HepG2 (cell line): Measurements from ENCODE around the gene CCL5. TPM values are rescaled to one million over a fixed set of nuclear protein-coding genes. Genes with fewer than 3 reads are reported as not detected.
A peak's percentile ranks its signal among the peaks of the same experiment; 100 is the strongest.

ENCODE experiments used
- ATAC-seq: fragments of 200-7000 bp; cut with Tn5 transposase; 3 replicates; pipeline ENCODE4 v1.9.1; 2020; ENCODE audit warnings: mild to moderate bottlenecking, moderate library complexity
- BruUV-seq: library from RNA; stranded (reverse); fragments of 400-500 nt; replicated peaks from 2 replicates; lab custom pipeline; 2021; lab: Mats Ljungman, UMichigan
- CTCF ChIA-PET: fragments of 300-600 bp; formaldehyde crosslinking; extraction: SDS; loops from one replicate; lab custom pipeline; 2021; ENCODE audit warnings: low total read pairs, inconsistent platforms, low intra/inter-chr PET ratio; lab: Yijun Ruan, JAX
- POLR2A ChIA-PET: fragments of 350-600 bp; sonication (Branson Sonifier 250); formaldehyde crosslinking; loops from one replicate; lab custom pipeline; 2020; ENCODE audit warnings: antibody characterized with exemption, inconsistent platforms; lab: Yijun Ruan, JAX
- DNase-seq: peaks from one replicate; pipeline ENCODE4 v3.0.0-alpha.2; 2015; ENCODE audit warnings: low spot score
- FAIRE-seq: peaks from 3 replicates; lab custom pipeline; 2011; peaks lifted over from hg19 to GRCh38; lab: Jason Lieb, UNC
- H2AFZ ChIP-seq: one replicate; pipeline ENCODE4 v1.6.1; 2011; ENCODE audit warnings: low read length, inconsistent platforms
- H3K27ac ChIP-seq: fragments of 300-600 bp; 3 replicates; pipeline ENCODE4 v1.8.0; 2011; ENCODE audit warnings: mixed run types, mild to moderate bottlenecking, mixed read lengths, low read length, inconsistent platforms; ENCODE audit not compliant: insufficient read depth; ENCODE audit errors: extremely low read length
- H3K27me3 ChIP-seq, 2 experiments: fragments of 200-600 bp in 1 of 2; 2 replicates in 1 of 2; 3 replicates in 1 of 2; pipeline versions ENCODE4 v1.6.0 to v1.8.0; 2011; ENCODE audit warnings: low read length in 2 of 2, mild to moderate bottlenecking in 2 of 2, moderate library complexity in 2 of 2, inconsistent platforms in 1 of 2; ENCODE audit not compliant: insufficient read depth in 2 of 2, control insufficient read depth in 1 of 2
- H3K36me3 ChIP-seq, 2 experiments: fragments of 200-600 bp in 1 of 2; replicated peaks in 1 of 2; 2 replicates in 1 of 2; 3 replicates in 1 of 2; pipeline versions ENCODE4 v1.5.1 to v1.8.0; 2011; ENCODE audit warnings: low read length in 2 of 2, inconsistent platforms in 1 of 2; ENCODE audit not compliant: insufficient read depth in 2 of 2, control insufficient read depth in 1 of 2
- H3K4me1 ChIP-seq: 2 replicates; pipeline ENCODE4 v1.5.1; 2012; ENCODE audit warnings: low read length, inconsistent platforms; ENCODE audit not compliant: insufficient read depth
- H3K4me2 ChIP-seq: 2 replicates; pipeline ENCODE4 v1.6.0; 2011; ENCODE audit warnings: low read depth, low read length, inconsistent platforms
- H3K4me3 ChIP-seq, 3 experiments: fragments of 200-600 bp in 1 of 3; sonication (generic), shearing (Covaris generic) in 1 of 3; replicated peaks in 1 of 3; 2 replicates each; pipeline ENCODE4 v1.5.1; 2011 to 2016; ENCODE audit warnings: low read length in 3 of 3, inconsistent platforms in 2 of 3, low read depth in 2 of 3, mild to moderate bottlenecking in 2 of 3, control low read depth in 1 of 3, mixed read lengths in 1 of 3; ENCODE audit not compliant: insufficient read depth in 1 of 3
- H3K79me2 ChIP-seq: one replicate; pipeline ENCODE4 v1.6.1; 2011; ENCODE audit warnings: low read length, inconsistent platforms; ENCODE audit not compliant: insufficient read depth
- H3K9ac ChIP-seq: 2 replicates; pipeline ENCODE4 v1.6.0; 2011; ENCODE audit warnings: mild to moderate bottlenecking, low read depth, low read length, inconsistent platforms; ENCODE audit not compliant: insufficient read depth
- H3K9me3 ChIP-seq: 2 replicates; pipeline ENCODE4 v1.5.1; 2012; ENCODE audit warnings: mild to moderate bottlenecking, low read length
- H4K20me1 ChIP-seq: 2 replicates; pipeline ENCODE4 v1.6.0; 2011; ENCODE audit warnings: inconsistent platforms, mild to moderate bottlenecking, low read length, moderate library complexity; ENCODE audit not compliant: insufficient read depth
- CREM ChIP-seq, 2 experiments: sonication (generic) in 1 of 2; formaldehyde crosslinking in 1 of 2; IDR thresholded peaks; 2 replicates each; pipeline versions ENCODE4 v1.4.0 to v1.6.1; 2016 to 2020; ENCODE audit warnings: antibody characterized with exemption in 1 of 2, mild to moderate bottlenecking in 1 of 2, missing genetic modification reagents in 1 of 2
- FOXA3 ChIP-seq: IDR thresholded peaks from 2 replicates; pipeline ENCODE4 v1.6.1; 2016; ENCODE audit warnings: missing genetic modification reagents, missing compliant biosample characterization
- HNF4A ChIP-seq: sonication (generic); formaldehyde crosslinking; IDR thresholded peaks from 2 replicates; pipeline ENCODE4 v1.4.0; 2020; ENCODE audit warnings: missing genetic modification reagents
- HNF4G ChIP-seq, 2 experiments: sonication (generic) in 1 of 2; formaldehyde crosslinking in 1 of 2; IDR thresholded peaks; 2 replicates each; pipeline versions ENCODE4 v1.4.0 to v1.6.1; 2011 to 2020; ENCODE audit warnings: borderline replicate concordance in 2 of 2, low read depth in 2 of 2, mild to moderate bottlenecking in 2 of 2, low read length in 1 of 2, missing genetic modification reagents in 1 of 2, moderate library complexity in 1 of 2
- NR2F6 ChIP-seq, 2 experiments: IDR thresholded peaks; 2 replicates each; pipeline ENCODE4 v1.6.1; 2016; ENCODE audit warnings: antibody characterized with exemption in 1 of 2, mild to moderate bottlenecking in 1 of 2
- RARA ChIP-seq: IDR thresholded peaks from 2 replicates; pipeline ENCODE4 v1.6.1; 2016; ENCODE audit warnings: missing genetic modification reagents, missing compliant biosample characterization
- WGBS: methylation state at CpG from one replicate; pipeline ENCODE4 v1.1.6; 2017; ENCODE audit warnings: low lambda C conversion rate; 5-methylcytosine and 5-hydroxymethylcytosine counted together
- in situ Hi-C: cut with HindIII; loops from 2 replicates; pipeline ENCODE4 v1.10.0; 2017; ENCODE audit warnings: low pct_unique_long_range_greater_than_20kb; ENCODE audit not compliant: extremely low pct_ligation_motif_present
- intact Hi-C: fragments of 100-400 bp; cut with micrococcal nuclease; formaldehyde crosslinking; loops from one replicate; pipeline ENCODE4 v1.10.0; 2022; ENCODE audit not compliant: unreplicated experiment
- polyA plus RNA-seq, 8 experiments: library from polyadenylated mRNA; depleted of rRNA in 3 of 8; stranded (reverse) in 7 of 8; unstranded in 1 of 8; fragments of >200 nt; fragmentation: Illumina TruSeq in 4 of 8; extraction: Trizol in 4 of 8; gene quantifications; 2 replicates each; pipeline versions ENCODE4 v1.2.1 to v1.2.3, GENCODE V29; 2011 to 2016; ENCODE audit warnings: low read depth in 4 of 8, missing spikeins in 1 of 8, mixed read lengths in 1 of 8; ENCODE audit not compliant: insufficient read depth in 1 of 8
- total RNA-seq, 5 experiments: library from RNA; depleted of rRNA; stranded (reverse); fragments of >200 nt; fragmentation: Illumina TruSeq; extraction: Trizol; gene quantifications; 2 replicates each; pipeline ENCODE4 v1.2.3, GENCODE V29; 2016; ENCODE audit warnings: low read depth in 1 of 5

The CCL5 gene
- total and polyA plus RNA-seq, 2 of the 13 experiments (the other 11 are each of a cell fraction or from before 2014, with no cell fraction given), result 0.13 to 0.29 TPM

DNA sequence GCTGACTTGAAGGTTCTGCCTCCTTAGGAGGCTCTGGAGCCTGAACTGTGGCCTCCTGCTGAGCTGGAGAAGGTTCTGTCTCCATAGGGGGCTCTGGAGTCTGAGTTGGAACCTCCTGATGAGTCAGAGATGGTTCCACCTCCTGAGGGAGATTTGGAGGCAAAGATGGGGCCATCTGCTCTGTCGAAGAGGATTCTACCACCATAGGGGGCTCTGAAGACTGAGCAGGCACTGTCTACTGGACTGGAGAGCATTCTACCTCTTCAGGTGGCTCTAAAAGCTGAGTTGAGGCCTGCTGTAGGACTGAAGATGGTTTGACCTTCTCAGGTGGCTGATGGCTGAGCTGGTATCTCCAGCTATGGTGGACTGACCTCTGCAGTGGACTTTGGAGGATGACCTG is 34.2 kb upstream of the CCL5 start:
- no peaks in the 10 kb centered on the region for H3K9me3 ChIP-seq
- no CpG with 5 or more reads among the region's 1 CpG for WGBS
- intact Hi-C loops (no loop called here), in situ Hi-C loops (no loop called here)
- no peak overlapping the region for H2AFZ ChIP-seq
- H3K4me1 ChIP-seq, result peaks cover 34% of the 10 kb centered on the region
- H3K36me3 ChIP-seq, result no peaks in the 10 kb centered on the region
- FAIRE-seq (no peak), ATAC-seq (no peak; the same call in 2 of the 3 replicates), DNase-seq (no peak)
- no peak overlapping the region for H3K9ac ChIP-seq
- no peaks in the 10 kb centered on the region for H4K20me1 ChIP-seq
- no peak for TF ChIP-seq HNF4A (CRISPR knock-in tag)
- CTCF ChIA-PET, result no interaction called here
- no peaks in the 10 kb centered on the region for H3K27me3 ChIP-seq
- POLR2A ChIA-PET, result interaction anchor here (1.2 kb wide), 1 partner anchor 106 kb away, joined by 3 read pairs; the partner anchor contains the start of gene TAF15
- no peak overlapping the region for H3K27ac ChIP-seq
- no peak overlapping the region for H3K4me3 ChIP-seq
- H3K4me2 ChIP-seq, result no peak overlapping the region
- no TSS peak for BruUV-seq
- H3K79me2 ChIP-seq, result no peaks in the 10 kb centered on the region

DNA sequence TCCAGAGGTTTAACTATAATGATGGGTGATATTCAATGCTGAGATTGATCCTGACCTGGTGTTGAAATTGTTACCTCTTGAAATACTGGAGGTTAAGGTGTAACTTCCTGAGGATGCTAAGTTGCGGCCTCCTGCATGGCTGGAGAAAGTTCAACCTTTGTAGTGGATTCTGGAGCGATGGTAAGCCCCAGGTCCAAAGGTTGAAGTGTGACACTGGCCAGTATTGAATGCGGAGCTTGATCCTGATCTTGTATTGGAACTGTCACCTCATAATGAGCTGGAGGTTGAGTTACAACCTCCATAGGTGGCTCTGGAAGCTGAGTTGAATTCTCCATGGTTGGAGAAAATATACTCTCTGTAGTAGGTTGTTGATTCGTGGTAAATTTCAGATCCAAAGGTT is 33.4 kb upstream of the CCL5 start:
- no peaks in the 10 kb centered on the region for H3K36me3 ChIP-seq
- in situ Hi-C loops (no loop called here), intact Hi-C loops (no loop called here)
- no peaks in the 10 kb centered on the region for H3K9me3 ChIP-seq
- CTCF ChIA-PET, result no interaction called here
- no peak overlapping the region for H3K9ac ChIP-seq
- DNase-seq (no peak), FAIRE-seq (no peak), ATAC-seq (peak; percentile 48; the same call in 1 of the 3 replicates)
- no peak overlapping the region for H3K4me2 ChIP-seq
- no peak overlapping the region for H3K4me3 ChIP-seq
- 5% methylated on average over 4 of the region's 4 CpGs for WGBS
- TF ChIP-seq CREM (IDR thresholded peaks at IDR 0.05) (no peak), CREM (CRISPR knock-in tag; IDR thresholded peaks at IDR 0.05) (no peak), HNF4G (IDR thresholded peaks at IDR 0.05; ENCODE audit: borderline replicate concordance, low read depth, low read length) (peak; percentile 45; the same call in 1 of the 2 replicates), HNF4G (CRISPR knock-in tag; IDR thresholded peaks at IDR 0.05; ENCODE audit: borderline replicate concordance, low read depth) (no peak), RARA (CRISPR knock-in tag) (peak; percentile 21; the same call in 1 of the 2 replicates), NR2F6 (IDR thresholded peaks at IDR 0.05) (0 out of 2 replicates have a peak, but pooled peaks have one; percentile 15), NR2F6 (CRISPR knock-in tag; IDR thresholded peaks at IDR 0.05) (no peak), FOXA3 (CRISPR knock-in tag) (no peak), HNF4A (CRISPR knock-in tag) (peak; percentile 49)
- no peaks in the 10 kb centered on the region for H4K20me1 ChIP-seq
- H3K27me3 ChIP-seq, result no peaks in the 10 kb centered on the region
- no peak overlapping the region for H3K27ac ChIP-seq
- H2AFZ ChIP-seq, result no peak overlapping the region
- no TSS peak for BruUV-seq
- POLR2A ChIA-PET, result interaction anchor here (1.2 kb wide), 1 partner anchor 105 kb away, joined by 3 read pairs; the partner anchor contains the start of gene TAF15
- no peaks in the 10 kb centered on the region for H3K79me2 ChIP-seq
- H3K4me1 ChIP-seq, result peaks cover 35% of the 10 kb centered on the region
